SK-N-SH treated with all-trans-retinoic acid at 6 μM for 48 hours (cell line): ENCODE measurements around the gene ULBP3.

Experiments used
- ATAC-seq: fragments of 200-7000 bp; cut with Tn5 transposase; 3 replicates; pipeline ENCODE4 v1.9.1; 2020; ENCODE audit warnings: mild to moderate bottlenecking, moderate library complexity
- ARNTL ChIP-seq: fragments of 450-650 bp; formaldehyde crosslinking; IDR thresholded peaks from 2 replicates; pipeline ENCODE4 v1.5.0; 2020; ENCODE audit warnings: low read depth, mild to moderate bottlenecking, moderate library complexity, borderline replicate concordance
- CREB5 ChIP-seq: fragments of 250-450 bp; sonication (Bioruptor Pico); IDR thresholded peaks from 2 replicates; pipeline ENCODE4 v1.5.1; 2020; ENCODE audit warnings: low read depth, mild to moderate bottlenecking, moderate library complexity
- CSDC2 ChIP-seq: fragments of 250-450 bp; sonication (Bioruptor Pico); IDR thresholded peaks from 2 replicates; pipeline ENCODE4 v1.5.0; 2020; ENCODE audit warnings: mild to moderate bottlenecking, moderate library complexity
- CSRNP3 ChIP-seq: fragments of 250-450 bp; sonication (Bioruptor Pico); IDR thresholded peaks from 2 replicates; pipeline ENCODE4 v1.5.1; 2021; ENCODE audit warnings: mild to moderate bottlenecking, moderate library complexity
- ESRRG ChIP-seq: fragments of 250-450 bp; sonication (Bioruptor Pico); IDR thresholded peaks from 2 replicates; pipeline ENCODE4 v1.6.1; 2021; ENCODE audit warnings: mild to moderate bottlenecking
- GLIS3 ChIP-seq: fragments of 250-450 bp; sonication (Bioruptor Pico); IDR thresholded peaks from 2 replicates; pipeline ENCODE4 v1.5.0; 2020; ENCODE audit warnings: mild to moderate bottlenecking, moderate library complexity
- OSR1 ChIP-seq: fragments of 250-450 bp; sonication (Bioruptor Pico); IDR thresholded peaks from 2 replicates; pipeline ENCODE4 v1.8.0; 2022; ENCODE audit warnings: moderate library complexity, mild to moderate bottlenecking, inconsistent platforms
- POU6F1 ChIP-seq: fragments of 250-450 bp; sonication (Bioruptor Pico); IDR thresholded peaks from 2 replicates; pipeline ENCODE4 v1.8.0; 2021; ENCODE audit warnings: low read depth, mild to moderate bottlenecking, moderate library complexity, borderline replicate concordance
- PPARA ChIP-seq: fragments of 250-450 bp; sonication (Bioruptor Pico); IDR thresholded peaks from 2 replicates; pipeline ENCODE4 v1.5.0; 2020; ENCODE audit warnings: mild to moderate bottlenecking, borderline replicate concordance
- RARB ChIP-seq: fragments of 250-450 bp; sonication (Bioruptor Pico); IDR thresholded peaks from 2 replicates; pipeline ENCODE4 v1.8.0; 2021; ENCODE audit warnings: mild to moderate bottlenecking, moderate library complexity
- SNAI2 ChIP-seq: fragments of 250-450 bp; sonication (Bioruptor Pico); IDR thresholded peaks from 2 replicates; pipeline ENCODE4 v1.5.0; 2020; ENCODE audit warnings: mild to moderate bottlenecking, moderate library complexity
- TCF4 ChIP-seq: fragments of 250-450 bp; sonication (Bioruptor Pico); IDR thresholded peaks from 2 replicates; pipeline ENCODE4 v1.8.0; 2021; ENCODE audit warnings: mild to moderate bottlenecking, moderate library complexity, borderline replicate concordance
- TOX ChIP-seq: fragments of 250-450 bp; sonication (Bioruptor Pico); IDR thresholded peaks from 2 replicates; pipeline ENCODE4 v1.8.0; 2021; ENCODE audit warnings: mild to moderate bottlenecking, moderate library complexity, borderline replicate concordance
- ZC3H10 ChIP-seq: fragments of 250-450 bp; sonication (Bioruptor Pico); IDR thresholded peaks from 2 replicates; pipeline ENCODE4 v1.5.1; 2021; ENCODE audit warnings: mild to moderate bottlenecking, moderate library complexity
- ZFP3 ChIP-seq: fragments of 250-450 bp; sonication (Bioruptor Pico); IDR thresholded peaks from 2 replicates; pipeline ENCODE4 v1.5.0; 2020; ENCODE audit warnings: mild to moderate bottlenecking, moderate library complexity
- ZFP30 ChIP-seq: fragments of 450-650 bp; formaldehyde crosslinking; IDR thresholded peaks from 2 replicates; pipeline ENCODE4 v1.5.0; 2022; ENCODE audit warnings: mild to moderate bottlenecking, moderate library complexity
- ZNF565 ChIP-seq: fragments of 450-650 bp; formaldehyde crosslinking; conservative IDR thresholded peaks from 2 replicates; pipeline ENCODE4 v1.5.0; 2020; ENCODE audit warnings: low read depth, mild to moderate bottlenecking, moderate library complexity
- ZNF70 ChIP-seq: fragments of 450-650 bp; formaldehyde crosslinking; IDR thresholded peaks from 2 replicates; pipeline ENCODE4 v1.5.0; 2020; ENCODE audit warnings: mild to moderate bottlenecking, moderate library complexity
- ZNF8 ChIP-seq: fragments of 450-650 bp; formaldehyde crosslinking; IDR thresholded peaks from 2 replicates; pipeline ENCODE4 v1.5.0; 2020; ENCODE audit warnings: mild to moderate bottlenecking, moderate library complexity
- TF ChIP-seq, protein P1 (sequence below): fragments of 250-450 bp; sonication (Bioruptor Pico); IDR thresholded peaks from 2 replicates; pipeline ENCODE4 v1.8.0; 2020; ENCODE audit warnings: mild to moderate bottlenecking, moderate library complexity, borderline replicate concordance
- TF ChIP-seq, protein P2 (sequence below): fragments of 250-450 bp; sonication (Bioruptor Pico); IDR thresholded peaks from 2 replicates; pipeline ENCODE4 v1.5.0; 2020; ENCODE audit warnings: mild to moderate bottlenecking, moderate library complexity

ULBP3 gene

DNA sequence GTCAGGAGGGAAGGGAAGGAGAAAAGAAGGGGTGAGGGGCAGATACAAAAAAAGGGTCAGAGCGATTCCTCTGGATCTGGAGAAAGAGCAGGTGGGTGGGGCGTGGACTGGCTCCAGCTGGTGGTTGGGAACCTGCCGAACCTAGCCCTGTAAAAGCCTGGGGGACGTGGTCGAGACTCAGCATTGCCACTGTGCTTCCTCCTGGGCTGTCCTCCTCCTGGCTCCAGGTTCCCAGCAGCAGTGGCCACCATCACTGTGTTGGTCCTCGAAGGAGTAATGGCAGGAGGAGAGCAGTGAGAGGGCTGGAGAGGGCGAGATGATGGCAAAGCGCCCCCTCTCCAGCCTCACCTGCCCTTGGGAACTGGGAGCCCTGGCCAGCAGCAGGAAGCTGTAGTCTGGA lies 40.1 kb downstream of the ULBP3 start:
- ATAC-seq = no peak
- no peak for TF ChIP-seq ARNTL (CRISPR knock-in tag)
- no peak for TF ChIP-seq CSRNP3
- no peak for TF ChIP-seq GLIS3 (CRISPR knock-in tag)
- no peak for TF ChIP-seq ZNF565 (CRISPR knock-in tag)
- TF ChIP-seq CREB5 (CRISPR knock-in tag) = no peak

DNA sequence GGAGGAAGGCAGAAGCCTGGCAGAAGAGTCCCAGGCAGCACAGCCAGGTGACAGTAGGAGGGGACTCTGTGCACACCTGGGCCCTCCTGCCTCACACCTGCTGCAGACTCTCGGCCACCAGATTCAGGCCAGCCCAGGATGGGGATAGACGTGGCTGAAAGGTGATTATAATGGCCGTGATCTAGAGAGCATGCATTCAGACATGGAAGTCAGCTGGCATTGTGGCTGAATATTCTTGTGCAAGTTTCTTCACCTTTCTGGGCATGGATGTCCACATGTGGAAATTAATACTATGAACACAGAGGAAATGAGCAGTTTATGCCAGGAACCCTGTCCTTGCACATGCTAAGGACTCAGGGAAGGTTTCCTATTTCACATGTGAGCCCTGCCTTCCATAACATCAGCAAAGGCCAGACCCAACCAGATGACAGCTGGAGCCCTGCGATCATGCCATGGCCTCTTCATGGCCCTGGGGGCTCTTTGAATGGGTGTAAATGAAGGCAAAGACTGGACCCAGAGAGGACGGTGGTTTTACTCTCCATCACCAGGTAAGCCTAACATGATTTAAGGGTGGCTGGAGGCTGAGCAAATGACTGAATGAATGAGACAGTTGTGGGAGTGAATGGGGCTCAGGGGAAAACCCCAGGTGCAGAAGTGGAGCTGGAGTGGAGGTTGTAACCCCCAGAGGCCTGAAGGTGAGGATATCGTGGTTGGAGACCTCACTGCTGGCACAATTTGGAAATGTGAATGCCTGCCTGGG lies 40.9 kb downstream of the ULBP3 start:
- ATAC-seq = no peak
- no peak for TF ChIP-seq ZNF70 (CRISPR knock-in tag)
- TF ChIP-seq CSRNP3 = no peak
- no peak for TF ChIP-seq ESRRG (CRISPR knock-in tag)
- no peak for TF ChIP-seq ZNF8 (CRISPR knock-in tag)
- TF ChIP-seq OSR1 = no peak
- no peak for TF ChIP-seq GLIS3 (CRISPR knock-in tag)
- TF ChIP-seq ZFP3 (CRISPR knock-in tag) = no peak
- no peak for TF ChIP-seq ZC3H10
- no peak for TF ChIP-seq ARNTL (CRISPR knock-in tag)
- no peak for TF ChIP-seq ZFP30 (CRISPR knock-in tag)
- TF ChIP-seq, protein P1, sequence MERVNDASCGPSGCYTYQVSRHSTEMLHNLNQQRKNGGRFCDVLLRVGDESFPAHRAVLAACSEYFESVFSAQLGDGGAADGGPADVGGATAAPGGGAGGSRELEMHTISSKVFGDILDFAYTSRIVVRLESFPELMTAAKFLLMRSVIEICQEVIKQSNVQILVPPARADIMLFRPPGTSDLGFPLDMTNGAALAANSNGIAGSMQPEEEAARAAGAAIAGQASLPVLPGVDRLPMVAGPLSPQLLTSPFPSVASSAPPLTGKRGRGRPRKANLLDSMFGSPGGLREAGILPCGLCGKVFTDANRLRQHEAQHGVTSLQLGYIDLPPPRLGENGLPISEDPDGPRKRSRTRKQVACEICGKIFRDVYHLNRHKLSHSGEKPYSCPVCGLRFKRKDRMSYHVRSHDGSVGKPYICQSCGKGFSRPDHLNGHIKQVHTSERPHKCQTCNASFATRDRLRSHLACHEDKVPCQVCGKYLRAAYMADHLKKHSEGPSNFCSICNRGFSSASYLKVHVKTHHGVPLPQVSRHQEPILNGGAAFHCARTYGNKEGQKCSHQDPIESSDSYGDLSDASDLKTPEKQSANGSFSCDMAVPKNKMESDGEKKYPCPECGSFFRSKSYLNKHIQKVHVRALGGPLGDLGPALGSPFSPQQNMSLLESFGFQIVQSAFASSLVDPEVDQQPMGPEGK (CRISPR knock-in tag) = no peak
- no peak for TF ChIP-seq RARB
- TF ChIP-seq CSDC2 (CRISPR knock-in tag) = no peak
- TF ChIP-seq ZNF565 (CRISPR knock-in tag) = no peak
- TF ChIP-seq SNAI2 (CRISPR knock-in tag) = no peak
- no peak for TF ChIP-seq POU6F1 (CRISPR knock-in tag)
- no peak for TF ChIP-seq PPARA (CRISPR knock-in tag)
- TF ChIP-seq TCF4 (CRISPR knock-in tag) = no peak

GRCh38 chr6:150026976-150027805 lies 41.7 kb downstream of the ULBP3 start:
- no peak for ATAC-seq
- TF ChIP-seq SNAI2 (CRISPR knock-in tag) = no peak
- TF ChIP-seq ARNTL (CRISPR knock-in tag) = no peak
- TF ChIP-seq TOX (CRISPR knock-in tag) = no peak
- no peak for TF ChIP-seq RARB
- TF ChIP-seq TCF4 (CRISPR knock-in tag) = no peak
- TF ChIP-seq CSRNP3 = no peak
- no peak for TF ChIP-seq ZFP30 (CRISPR knock-in tag)
- TF ChIP-seq ZC3H10 = no peak
- TF ChIP-seq GLIS3 (CRISPR knock-in tag) = no peak
- TF ChIP-seq, protein P1 (CRISPR knock-in tag) = no peak
- TF ChIP-seq, protein P2, sequence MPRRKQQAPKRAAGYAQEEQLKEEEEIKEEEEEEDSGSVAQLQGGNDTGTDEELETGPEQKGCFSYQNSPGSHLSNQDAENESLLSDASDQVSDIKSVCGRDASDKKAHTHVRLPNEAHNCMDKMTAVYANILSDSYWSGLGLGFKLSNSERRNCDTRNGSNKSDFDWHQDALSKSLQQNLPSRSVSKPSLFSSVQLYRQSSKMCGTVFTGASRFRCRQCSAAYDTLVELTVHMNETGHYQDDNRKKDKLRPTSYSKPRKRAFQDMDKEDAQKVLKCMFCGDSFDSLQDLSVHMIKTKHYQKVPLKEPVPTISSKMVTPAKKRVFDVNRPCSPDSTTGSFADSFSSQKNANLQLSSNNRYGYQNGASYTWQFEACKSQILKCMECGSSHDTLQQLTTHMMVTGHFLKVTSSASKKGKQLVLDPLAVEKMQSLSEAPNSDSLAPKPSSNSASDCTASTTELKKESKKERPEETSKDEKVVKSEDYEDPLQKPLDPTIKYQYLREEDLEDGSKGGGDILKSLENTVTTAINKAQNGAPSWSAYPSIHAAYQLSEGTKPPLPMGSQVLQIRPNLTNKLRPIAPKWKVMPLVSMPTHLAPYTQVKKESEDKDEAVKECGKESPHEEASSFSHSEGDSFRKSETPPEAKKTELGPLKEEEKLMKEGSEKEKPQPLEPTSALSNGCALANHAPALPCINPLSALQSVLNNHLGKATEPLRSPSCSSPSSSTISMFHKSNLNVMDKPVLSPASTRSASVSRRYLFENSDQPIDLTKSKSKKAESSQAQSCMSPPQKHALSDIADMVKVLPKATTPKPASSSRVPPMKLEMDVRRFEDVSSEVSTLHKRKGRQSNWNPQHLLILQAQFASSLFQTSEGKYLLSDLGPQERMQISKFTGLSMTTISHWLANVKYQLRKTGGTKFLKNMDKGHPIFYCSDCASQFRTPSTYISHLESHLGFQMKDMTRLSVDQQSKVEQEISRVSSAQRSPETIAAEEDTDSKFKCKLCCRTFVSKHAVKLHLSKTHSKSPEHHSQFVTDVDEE = no peak
